Calu3 (cell line): ENCODE results near the gene GRAMD1B. TPM values are rescaled to one million over a fixed set of nuclear protein-coding genes. Genes with fewer than 3 reads are reported as not detected.

Source experiments
- BruUV-seq: library from RNA; stranded (reverse); fragments of 400-500 nt; replicated peaks from 2 replicates; lab custom pipeline; 2021; lab: Mats Ljungman, UMichigan
- CTCF ChIA-PET: fragments of 300-600 bp; sonication (Branson Sonifier 250); formaldehyde crosslinking; loops from one replicate; lab custom pipeline; 2022; ENCODE audit warnings: antibody characterized with exemption; lab: Charles Lee
- DNase-seq: peaks from one replicate; pipeline ENCODE4 v3.0.0; 2022
- H3K27ac Mint-ChIP-seq: one replicate; pipeline ENCODE4 v1.8.0; 2022; ENCODE audit warnings: mixed read lengths; ENCODE audit not compliant: unreplicated experiment
- H3K27me3 Mint-ChIP-seq: one replicate; pipeline ENCODE4 v1.8.0; 2022; ENCODE audit warnings: mixed read lengths; ENCODE audit not compliant: unreplicated experiment
- H3K36me3 Mint-ChIP-seq: one replicate; pipeline ENCODE4 v1.8.0; 2022; ENCODE audit warnings: mild to moderate bottlenecking, moderate library complexity, mixed read lengths; ENCODE audit not compliant: insufficient read depth, unreplicated experiment
- H3K4me1 Mint-ChIP-seq: one replicate; pipeline ENCODE4 v1.8.0; 2022; ENCODE audit warnings: mild to moderate bottlenecking, low read depth, mixed read lengths; ENCODE audit not compliant: unreplicated experiment
- H3K4me3 Mint-ChIP-seq: one replicate; pipeline ENCODE4 v1.8.0; 2022; ENCODE audit warnings: mild to moderate bottlenecking, low read depth, moderate library complexity, mixed read lengths; ENCODE audit not compliant: unreplicated experiment
- H3K9me3 Mint-ChIP-seq: one replicate; pipeline ENCODE4 v1.8.0; 2022; ENCODE audit warnings: low read depth, mixed read lengths; ENCODE audit not compliant: unreplicated experiment
- CTCF ChIP-seq: fragments of 200-600 bp; IDR thresholded peaks from one replicate; pipeline ENCODE4 v1.8.0; 2022; ENCODE audit warnings: antibody characterized with exemption; ENCODE audit not compliant: unreplicated experiment
- intact Hi-C: fragments of 100-400 bp; cut with micrococcal nuclease; formaldehyde crosslinking; loops from one replicate; pipeline ENCODE4 v1.10.0; 2022; ENCODE audit not compliant: unreplicated experiment
- total RNA-seq: library from RNA; stranded (reverse); gene quantifications from 2 replicates; pipeline ENCODE4 v1.2.3, GENCODE V29; 2022

The GRAMD1B gene
- total RNA-seq, 1 experiment from 2014 or later = 5.9 TPM

GRCh38 chr11:123616505-123617198, 186.6 kb downstream of the GRAMD1B start:
- BruUV-seq = no TSS peak
- Mint-ChIP-seq H3K4me1 (no peaks in the 10 kb centered on the region), H3K9me3 (no peaks in the 10 kb centered on the region), H3K27ac (no peak overlapping the region), H3K27me3 (no peaks in the 10 kb centered on the region), H3K4me3 (no peak overlapping the region), H3K36me3 (no peaks in the 10 kb centered on the region)
- intact Hi-C loops = no loop called here
- CTCF ChIA-PET = no interaction called here
- no peak for DNase-seq
- no peak for TF ChIP-seq CTCF

DNA sequence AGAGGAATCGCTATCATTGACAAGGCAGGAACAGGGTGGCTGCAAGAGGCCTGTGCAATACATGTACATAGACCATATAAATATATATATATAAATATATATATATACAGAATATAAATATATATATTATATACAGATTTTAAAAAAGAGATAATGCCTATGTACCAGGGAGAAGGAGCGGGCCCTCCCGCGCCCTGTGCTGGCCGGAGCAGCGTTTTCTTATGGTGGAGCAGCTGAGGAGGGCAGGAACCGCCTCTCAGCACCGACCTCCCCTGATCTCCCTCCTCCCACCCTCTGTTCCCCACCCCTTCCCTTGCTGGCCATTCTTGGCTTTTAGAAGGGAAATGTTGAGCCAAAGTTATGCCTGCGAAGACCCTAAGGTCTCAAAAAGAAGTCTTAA, 192.5 kb downstream of the GRAMD1B start:
- intact Hi-C loops = no loop called here
- no peak overlapping the region for H3K4me3 Mint-ChIP-seq
- no peaks in the 10 kb centered on the region for H3K4me1 Mint-ChIP-seq
- H3K27ac Mint-ChIP-seq = no peak overlapping the region
- no peaks in the 10 kb centered on the region for H3K36me3 Mint-ChIP-seq
- CTCF ChIA-PET = no interaction called here
- H3K9me3 Mint-ChIP-seq = no peaks in the 10 kb centered on the region
- no peaks in the 10 kb centered on the region for H3K27me3 Mint-ChIP-seq
- no peak for DNase-seq
- TF ChIP-seq CTCF = no peak
- no TSS peak for BruUV-seq

DNA sequence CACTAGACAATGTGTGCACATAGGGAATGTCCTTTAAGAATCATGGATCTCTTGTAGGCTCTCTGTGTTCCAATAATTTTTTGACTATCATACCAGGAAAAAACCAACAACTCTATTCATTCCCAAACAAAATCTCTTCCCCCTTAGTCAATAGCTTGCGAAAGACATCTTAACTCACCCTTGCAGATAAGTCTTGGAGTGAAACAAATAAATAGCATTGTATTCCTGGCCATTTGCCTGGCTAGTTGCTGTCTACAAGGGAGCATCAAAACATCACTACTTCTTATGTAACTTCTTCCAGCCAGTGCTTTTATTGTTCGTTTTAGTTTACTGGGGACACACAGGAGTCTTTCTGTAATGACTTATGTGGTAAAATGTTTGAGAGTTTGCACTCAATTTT, 194.9 kb downstream of the GRAMD1B start:
- H3K4me3 Mint-ChIP-seq = no peak overlapping the region
- DNase-seq = no peak
- no TSS peak for BruUV-seq
- no peaks in the 10 kb centered on the region for H3K4me1 Mint-ChIP-seq
- H3K36me3 Mint-ChIP-seq = no peaks in the 10 kb centered on the region
- H3K27me3 Mint-ChIP-seq = peaks cover 13% of the 10 kb centered on the region
- no peak for TF ChIP-seq CTCF
- H3K27ac Mint-ChIP-seq = no peak overlapping the region
- H3K9me3 Mint-ChIP-seq = no peaks in the 10 kb centered on the region
- intact Hi-C loops = no loop called here
- CTCF ChIA-PET = no interaction called here

GRCh38 chr11:123628936-123629683, 199.0 kb downstream of the GRAMD1B start:
- no peak for DNase-seq
- no peaks in the 10 kb centered on the region for H3K36me3 Mint-ChIP-seq
- BruUV-seq = no TSS peak
- H3K4me3 Mint-ChIP-seq = no peak overlapping the region
- intact Hi-C loops = no loop called here
- CTCF ChIA-PET = no interaction called here
- H3K27ac Mint-ChIP-seq = no peak overlapping the region
- H3K9me3 Mint-ChIP-seq = no peaks in the 10 kb centered on the region
- TF ChIP-seq CTCF = no peak
- H3K27me3 Mint-ChIP-seq = peaks cover 40% of the 10 kb centered on the region
- H3K4me1 Mint-ChIP-seq = no peaks in the 10 kb centered on the region
